HG03159 (cell line): Measurements from ENCODE around the gene CCDC51.

Source experiments
- ATAC-seq: cut with Tn5 transposase; IDR thresholded peaks from one replicate; pipeline ENCODE4 v1.9.1; 2021; ENCODE audit warnings: mild to moderate bottlenecking, moderate library complexity; ENCODE audit not compliant: unreplicated experiment

The CCDC51 gene

DNA sequence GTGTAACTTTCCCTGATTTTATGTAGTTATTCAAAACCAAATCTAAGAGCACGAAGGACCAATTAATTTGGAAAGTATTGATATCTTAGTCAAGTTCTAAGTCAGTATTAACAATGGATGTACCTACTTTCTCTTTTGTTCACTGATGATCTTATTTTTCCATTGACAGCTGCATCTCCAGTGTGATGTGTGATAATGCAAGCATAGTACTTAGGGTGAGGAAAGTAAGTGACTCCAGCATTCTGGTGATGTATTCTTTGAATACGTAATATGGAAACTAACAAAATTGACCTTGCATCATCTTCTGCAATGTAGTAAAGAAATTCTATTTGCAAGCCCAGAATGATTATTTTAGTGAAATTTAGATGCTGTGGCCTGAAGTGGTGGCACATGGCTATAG lies 45.5 kb downstream of the CCDC51 start:
- ATAC-seq = no peak

DNA sequence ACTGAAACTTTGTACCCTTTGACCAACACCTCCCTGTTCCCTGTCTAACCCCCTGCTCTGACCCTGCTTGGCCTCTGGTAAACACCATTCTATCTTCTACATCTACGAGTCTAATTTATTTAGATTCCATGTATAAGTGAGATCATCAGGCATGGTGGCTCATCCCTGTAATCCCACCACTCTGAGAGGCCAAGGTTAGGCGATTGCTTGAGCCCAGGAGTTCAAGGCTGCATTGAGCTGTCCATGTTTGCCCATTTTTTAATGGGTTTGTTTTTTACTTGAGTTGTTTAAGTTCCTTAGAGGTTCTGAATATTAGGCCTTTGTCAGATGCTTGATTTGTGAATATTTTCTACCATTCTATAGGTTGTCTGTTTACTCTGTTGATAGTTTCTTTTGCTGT lies 51.0 kb downstream of the CCDC51 start:
- no peak for ATAC-seq

DNA sequence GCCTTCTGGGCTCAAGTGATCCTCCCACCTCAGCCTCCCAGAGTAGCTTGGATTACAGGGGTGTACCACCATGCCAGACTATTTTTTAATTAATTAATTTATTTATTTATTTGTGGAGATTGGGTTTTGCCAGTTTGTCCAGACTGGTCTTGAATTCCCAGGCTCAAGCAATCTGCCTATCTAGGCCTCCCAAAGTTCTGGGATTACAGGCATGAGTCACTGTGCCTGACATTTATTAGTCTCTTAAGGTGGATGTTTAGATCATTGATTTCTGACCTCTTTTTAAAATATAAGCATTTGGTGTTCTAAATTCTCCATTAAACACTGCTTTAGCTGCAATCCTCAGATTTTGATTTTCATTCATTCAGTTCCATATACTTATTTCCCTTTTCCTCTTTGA lies 52.3 kb downstream of the CCDC51 start:
- no peak for ATAC-seq
